Left cardiac atrium (tissue), 2 donors: Measurements from ENCODE around the gene ARMCX6. TPM values are rescaled to one million over a fixed set of nuclear protein-coding genes. Genes with fewer than 3 reads are reported as not detected.

ENCODE experiments used
- total RNA-seq, 2 donors: library from RNA; stranded (reverse); fragmentation: NEBNext Ultra II Directional; extraction: Animal tissue kit (Norgen Biotek cat#: 25700); gene quantifications; one replicate each; pipeline ENCODE4 v1.2.1, GENCODE V29; 2021
- donor health status: DM: no; HTN: yes; CAD: no; lungs with severe emphysema.
- donor health status: DM: yes; HTN: yes; CAD: no.

Gene ARMCX6
- total RNA-seq, 2 donors from 2014 or later, result 30.3 to 30.4 TPM

Other genes with a start within 250 kb of the ARMCX6 start
- 1 to 10 TPM; 3.5 to 5.9 TPM for gene BTK, start 231.8 kb downstream of the ARMCX6 start, total RNA-seq
- gene RPL36A, start 227.0 kb downstream of the ARMCX6 start, total RNA-seq, result 100 to 1,000 TPM in 1 of 2 donors, 10 to 100 TPM in 1; 98.2 to 109 TPM
- 10 to 100 TPM; 17.8 to 23.8 TPM for gene GLA, start 210.1 kb downstream of the ARMCX6 start, total RNA-seq
- 10 to 100 TPM; 52.7 to 70.6 TPM for gene HNRNPH2, start 209.8 kb downstream of the ARMCX6 start, total RNA-seq
- 10 to 100 TPM in 1 of 2 donors, 1 to 10 TPM in 1; 7.6 to 10.4 TPM for gene ARMCX4, start 132.5 kb downstream of the ARMCX6 start, total RNA-seq
- 10 to 100 TPM; 29.3 to 31.8 TPM for gene ARMCX1, start 67.5 kb downstream of the ARMCX6 start, total RNA-seq
- gene ARMCX3, start 5.2 kb upstream of the ARMCX6 start, total RNA-seq, result 10 to 100 TPM; 58.8 to 76.1 TPM
- 10 to 100 TPM; 35.9 to 37.5 TPM for gene ARMCX2, start 41.9 kb upstream of the ARMCX6 start, total RNA-seq